ENCODE results near the gene PITPNM3.

GRCh38 chr17:6574687-6575595 lies 18.6 kb upstream of the PITPNM3 start:
- TF ChIP-seq CTCF (conservative IDR thresholded peaks at IDR 0.05; ENCODE audit: low read depth in 2 of 2): peak in 1 of 2 experiments; percentile 19; a peak in 1 of 4 replicates
- no peak for TF ChIP-seq REST (IDR thresholded peaks at IDR 0.05; ENCODE audit: unreplicated experiment)
- no peak for TF ChIP-seq POLR2AphosphoS5 (IDR thresholded peaks at IDR 0.05; ENCODE audit: low read depth)
- no peak for TF ChIP-seq CREB1 (CRISPR knock-in tag; IDR thresholded peaks at IDR 0.05; ENCODE audit: low read depth)
- no peak for TF ChIP-seq ZNF114 (CRISPR knock-in tag; IDR thresholded peaks at IDR 0.05)
- no peak for TF ChIP-seq EZH2 (IDR thresholded peaks at IDR 0.05; ENCODE audit: low read depth, unreplicated experiment)
- TF ChIP-seq EZH2phosphoT487 (IDR thresholded peaks at IDR 0.05; ENCODE audit: unreplicated experiment): no peak
- TF ChIP-seq ETS1 (IDR thresholded peaks at IDR 0.05): no peak
- no peak for TF ChIP-seq STAT1 (IDR thresholded peaks at IDR 0.05; ENCODE audit: unreplicated experiment)
- no peak for TF ChIP-seq JUNB (IDR thresholded peaks at IDR 0.05; ENCODE audit: unreplicated experiment)
- TF ChIP-seq NANOG (IDR thresholded peaks at IDR 0.05; ENCODE audit: borderline replicate concordance): no peak
